Endothelial cell of hepatic sinusoid (primary cell): ENCODE data around the gene MBOAT1.
"Not testable (repeated sequence)": the region's sequence is repeated elsewhere in the genome, so short reads cannot be mapped to it uniquely, and the experiment has no call there.

Experiments used
- in situ Hi-C: cut with HindIII; loops from 2 replicates; pipeline ENCODE4 v1.10.0; 2017; ENCODE audit warnings: low sequenced_read_pairs

MBOAT1 gene

GRCh38 chr6:20212392-20213111 lies at the start of gene MBOAT1:
Gene MBOAT1, minus strand, starts transcription at chr6:20212469. Its CDS starts 235 bp downstream, at chr6:20212234.
- in situ Hi-C loops: no loop called here

- in situ Hi-C loops: no loop called here
Observed at GRCh38 chr6:20261685-20262084, 49.4 kb upstream of the MBOAT1 start.

- in situ Hi-C loops: no loop called here
Observed at GRCh38 chr6:20260360-20260759, 48.1 kb upstream of the MBOAT1 start.

GRCh38 chr6:20259316-20260049 lies 47.2 kb upstream of the MBOAT1 start:
- in situ Hi-C loops: loop anchor here (5.0 kb wide), 1 partner anchor 53 kb away; no protein-coding TSS in a partner anchor

GRCh38 chr6:20255428-20255827 lies 43.2 kb upstream of the MBOAT1 start:
- in situ Hi-C loops: loop anchor here (5.0 kb wide), 1 partner anchor 57 kb away; no protein-coding TSS in a partner anchor

- in situ Hi-C loops: no loop called here
Observed at GRCh38 chr6:20254295-20254694, 42.0 kb upstream of the MBOAT1 start.

- in situ Hi-C loops: no loop called here
Observed at GRCh38 chr6:20253021-20253420, 40.8 kb upstream of the MBOAT1 start.

GRCh38 chr6:20252311-20252710 lies 40.0 kb upstream of the MBOAT1 start:
- in situ Hi-C loops: no loop called here

- in situ Hi-C loops: no loop called here
Observed at GRCh38 chr6:20251525-20251924, 39.3 kb upstream of the MBOAT1 start.

GRCh38 chr6:20246125-20246524 lies 33.9 kb upstream of the MBOAT1 start:
- in situ Hi-C loops: no loop called here

- in situ Hi-C loops: not testable (repeated sequence)
Observed at GRCh38 chr6:20244807-20245681, 32.8 kb upstream of the MBOAT1 start.

- in situ Hi-C loops: no loop called here
Observed at GRCh38 chr6:20243288-20243687, 31.0 kb upstream of the MBOAT1 start.

- in situ Hi-C loops: no loop called here
Observed at GRCh38 chr6:20242397-20242796, 30.1 kb upstream of the MBOAT1 start.

GRCh38 chr6:20241102-20241501 lies 28.8 kb upstream of the MBOAT1 start:
- in situ Hi-C loops: no loop called here

- in situ Hi-C loops: no loop called here
Observed at GRCh38 chr6:20238688-20239587, 26.7 kb upstream of the MBOAT1 start.

- in situ Hi-C loops: no loop called here
Observed at GRCh38 chr6:20237677-20238460, 25.6 kb upstream of the MBOAT1 start.

GRCh38 chr6:20236909-20237600 lies 24.8 kb upstream of the MBOAT1 start:
- in situ Hi-C loops: no loop called here

- in situ Hi-C loops: no loop called here
Observed at GRCh38 chr6:20236344-20236743, 24.1 kb upstream of the MBOAT1 start.

GRCh38 chr6:20235041-20235440 lies 22.8 kb upstream of the MBOAT1 start:
- in situ Hi-C loops: no loop called here
